C4-2B (cell line): Measurements from ENCODE around the gene RTP5.

Experiments used
- H3K27ac ChIP-seq: fragments of 450-650 bp; 2 replicates; pipeline ENCODE4 v1.5.1; 2017
- ZFX ChIP-seq: fragments of 450-650 bp; IDR thresholded peaks from 2 replicates; pipeline ENCODE4 v1.6.1; 2017
- TF ChIP-seq, protein P1 (sequence below): fragments of 450-650 bp; conservative IDR thresholded peaks from 2 replicates; pipeline ENCODE4 v1.5.1; 2017; ENCODE audit warnings: mild to moderate bottlenecking

Gene RTP5

DNA sequence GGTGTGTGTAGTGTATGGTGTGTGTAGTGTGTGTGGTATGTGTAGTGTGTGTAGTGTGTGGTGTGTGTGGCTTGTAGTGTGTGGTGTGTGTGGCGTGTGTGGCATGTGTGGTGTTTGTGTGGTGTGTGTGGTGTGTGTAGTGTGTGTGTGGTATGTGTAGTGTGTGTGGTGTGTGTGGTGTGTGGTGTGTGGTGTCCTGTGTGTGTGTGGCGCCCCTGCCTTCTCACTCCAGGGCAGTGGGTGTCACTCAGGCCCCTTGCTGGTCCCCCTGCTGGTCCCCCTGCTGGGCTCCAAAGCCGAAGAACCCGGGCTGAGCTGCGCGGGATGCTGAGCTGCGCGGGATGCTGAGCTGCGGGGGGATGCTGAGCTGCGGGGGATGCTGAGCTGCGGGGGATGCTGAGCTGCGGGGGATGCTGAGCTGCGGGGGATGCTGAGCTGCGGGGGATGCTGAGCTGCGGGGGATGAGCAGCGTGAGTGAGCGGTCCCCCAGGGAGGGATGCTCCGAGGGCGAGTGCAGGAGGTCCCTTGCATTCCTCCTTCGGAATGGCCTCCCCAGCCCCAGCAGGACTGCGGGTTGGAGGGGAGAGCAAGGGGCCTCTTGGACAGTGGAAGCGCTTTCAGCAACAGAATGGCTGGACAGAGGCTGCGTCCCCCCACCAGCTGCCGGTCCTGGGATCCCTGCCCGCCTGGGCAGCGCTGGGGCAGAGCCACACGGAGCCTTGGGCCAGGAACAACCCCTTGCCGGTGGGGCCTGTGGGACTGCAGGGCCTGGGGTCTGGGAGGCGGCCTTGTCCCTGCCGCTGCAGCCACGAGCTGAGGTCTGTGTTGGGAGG, 3.4 kb upstream of the RTP5 start:
- TF ChIP-seq ZFX: no peak
- TF ChIP-seq, protein P1, sequence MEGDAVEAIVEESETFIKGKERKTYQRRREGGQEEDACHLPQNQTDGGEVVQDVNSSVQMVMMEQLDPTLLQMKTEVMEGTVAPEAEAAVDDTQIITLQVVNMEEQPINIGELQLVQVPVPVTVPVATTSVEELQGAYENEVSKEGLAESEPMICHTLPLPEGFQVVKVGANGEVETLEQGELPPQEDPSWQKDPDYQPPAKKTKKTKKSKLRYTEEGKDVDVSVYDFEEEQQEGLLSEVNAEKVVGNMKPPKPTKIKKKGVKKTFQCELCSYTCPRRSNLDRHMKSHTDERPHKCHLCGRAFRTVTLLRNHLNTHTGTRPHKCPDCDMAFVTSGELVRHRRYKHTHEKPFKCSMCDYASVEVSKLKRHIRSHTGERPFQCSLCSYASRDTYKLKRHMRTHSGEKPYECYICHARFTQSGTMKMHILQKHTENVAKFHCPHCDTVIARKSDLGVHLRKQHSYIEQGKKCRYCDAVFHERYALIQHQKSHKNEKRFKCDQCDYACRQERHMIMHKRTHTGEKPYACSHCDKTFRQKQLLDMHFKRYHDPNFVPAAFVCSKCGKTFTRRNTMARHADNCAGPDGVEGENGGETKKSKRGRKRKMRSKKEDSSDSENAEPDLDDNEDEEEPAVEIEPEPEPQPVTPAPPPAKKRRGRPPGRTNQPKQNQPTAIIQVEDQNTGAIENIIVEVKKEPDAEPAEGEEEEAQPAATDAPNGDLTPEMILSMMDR: no peak
- H3K27ac ChIP-seq: no peak overlapping the region

DNA sequence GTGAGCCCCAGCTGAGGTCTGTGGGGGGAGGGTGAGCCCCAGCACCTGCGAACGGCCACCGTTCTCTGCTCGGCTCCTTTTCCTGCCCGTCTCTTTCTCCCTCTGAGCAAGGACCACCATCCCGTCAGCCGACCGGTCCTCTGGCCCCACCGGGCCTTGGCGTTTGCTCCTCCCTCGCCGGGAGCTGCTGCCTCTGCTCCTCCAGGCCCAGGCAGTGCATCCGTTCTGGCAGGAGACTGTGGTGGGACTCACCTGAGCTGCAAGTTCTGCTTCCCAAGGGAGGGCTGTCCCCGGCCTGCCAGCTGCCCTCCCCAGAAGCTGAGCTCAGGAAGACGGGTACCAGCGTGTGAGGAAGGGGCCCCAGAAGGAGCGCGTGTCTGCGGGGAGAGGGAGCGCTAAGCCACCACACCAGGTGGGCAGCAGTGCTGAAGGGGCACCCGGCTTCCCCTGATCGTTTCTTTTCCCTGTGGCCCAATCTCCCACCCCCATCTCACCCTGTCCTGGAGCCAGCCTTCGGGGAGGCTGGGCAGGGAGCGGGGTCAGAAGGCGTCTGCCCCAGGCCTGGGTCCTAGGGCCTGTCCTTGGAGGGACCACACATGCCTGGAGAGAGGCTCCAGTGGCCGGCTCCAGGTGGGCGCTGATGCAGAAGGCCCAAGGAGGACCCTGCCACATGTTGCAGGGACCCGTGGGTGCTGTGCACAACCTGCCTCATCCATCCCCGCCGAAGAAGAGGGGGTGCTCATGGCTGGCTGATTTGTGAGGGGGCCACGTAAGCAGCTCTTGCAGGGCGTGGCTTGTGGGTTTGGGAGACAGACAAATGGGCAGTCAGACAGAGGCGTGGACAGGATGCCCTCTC, 2.5 kb upstream of the RTP5 start:
- H3K27ac ChIP-seq: no peak overlapping the region
- TF ChIP-seq, protein P1: no peak
- no peak for TF ChIP-seq ZFX

DNA sequence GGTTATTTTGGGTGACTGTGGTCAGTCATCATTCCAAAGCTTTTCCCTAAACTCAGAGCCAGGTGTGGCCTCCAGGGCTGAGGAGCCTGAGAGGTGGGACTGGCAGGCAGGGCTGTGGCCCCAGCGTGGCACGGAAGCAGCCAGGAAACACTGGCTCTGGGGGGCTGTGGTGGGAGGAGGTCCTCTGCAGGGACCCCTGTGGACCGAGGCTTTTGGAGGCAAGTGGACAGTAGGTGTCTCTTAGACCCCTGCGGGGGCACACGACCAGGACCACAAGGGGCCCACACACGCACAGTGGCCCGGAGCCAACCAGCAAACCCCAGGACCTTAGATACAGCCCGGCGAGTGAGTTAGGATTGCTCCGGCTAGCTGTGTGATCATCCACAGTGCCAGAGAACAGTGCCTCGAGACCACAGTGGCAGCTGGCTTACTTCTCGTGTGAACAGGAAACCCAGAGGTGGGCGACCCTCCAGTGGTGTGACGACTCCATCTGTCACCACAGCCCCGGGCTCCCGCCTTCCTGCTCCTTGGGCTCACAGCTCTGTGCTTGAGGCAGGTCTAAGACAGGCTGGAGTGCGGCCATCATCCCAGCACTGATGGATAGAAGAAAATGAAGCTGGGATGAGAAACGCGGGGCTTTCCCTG, 1.6 kb upstream of the RTP5 start:
- no peak for TF ChIP-seq ZFX
- TF ChIP-seq, protein P1: no peak

DNA sequence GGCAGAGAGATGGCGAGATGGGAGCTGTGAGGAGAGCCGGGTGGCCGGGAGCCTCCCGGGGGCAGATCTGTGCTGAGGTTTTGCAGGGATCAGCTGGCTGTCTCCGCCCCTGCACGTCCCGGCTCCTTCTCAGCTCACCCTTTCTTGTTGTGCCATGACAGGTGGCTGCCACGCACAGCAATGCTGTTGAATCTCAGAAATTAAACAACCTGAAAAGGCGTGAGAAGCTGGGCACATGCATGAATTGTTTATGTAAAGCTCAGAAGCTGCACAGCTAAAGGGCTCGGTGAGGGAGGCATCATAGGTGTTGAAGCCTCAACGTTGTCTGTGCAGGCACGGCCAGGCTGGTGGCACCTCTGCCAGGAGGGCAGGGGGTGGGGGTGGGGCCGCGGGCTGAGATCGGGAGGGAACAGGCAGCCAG, 858 bp upstream of the RTP5 start:
- no peak overlapping the region for H3K27ac ChIP-seq
- TF ChIP-seq, protein P1: no peak
- no peak for TF ChIP-seq ZFX

More for the DNA sequence above, 1.6 kb upstream of the RTP5 start:
- no peak overlapping the region for H3K27ac ChIP-seq

- H3K27ac ChIP-seq: no peak overlapping the region
- TF ChIP-seq, protein P1: no peak
- TF ChIP-seq ZFX: no peak
These were observed 582 bp downstream of the RTP5 start for GRCh38 chr2:241870081-241870541.

DNA sequence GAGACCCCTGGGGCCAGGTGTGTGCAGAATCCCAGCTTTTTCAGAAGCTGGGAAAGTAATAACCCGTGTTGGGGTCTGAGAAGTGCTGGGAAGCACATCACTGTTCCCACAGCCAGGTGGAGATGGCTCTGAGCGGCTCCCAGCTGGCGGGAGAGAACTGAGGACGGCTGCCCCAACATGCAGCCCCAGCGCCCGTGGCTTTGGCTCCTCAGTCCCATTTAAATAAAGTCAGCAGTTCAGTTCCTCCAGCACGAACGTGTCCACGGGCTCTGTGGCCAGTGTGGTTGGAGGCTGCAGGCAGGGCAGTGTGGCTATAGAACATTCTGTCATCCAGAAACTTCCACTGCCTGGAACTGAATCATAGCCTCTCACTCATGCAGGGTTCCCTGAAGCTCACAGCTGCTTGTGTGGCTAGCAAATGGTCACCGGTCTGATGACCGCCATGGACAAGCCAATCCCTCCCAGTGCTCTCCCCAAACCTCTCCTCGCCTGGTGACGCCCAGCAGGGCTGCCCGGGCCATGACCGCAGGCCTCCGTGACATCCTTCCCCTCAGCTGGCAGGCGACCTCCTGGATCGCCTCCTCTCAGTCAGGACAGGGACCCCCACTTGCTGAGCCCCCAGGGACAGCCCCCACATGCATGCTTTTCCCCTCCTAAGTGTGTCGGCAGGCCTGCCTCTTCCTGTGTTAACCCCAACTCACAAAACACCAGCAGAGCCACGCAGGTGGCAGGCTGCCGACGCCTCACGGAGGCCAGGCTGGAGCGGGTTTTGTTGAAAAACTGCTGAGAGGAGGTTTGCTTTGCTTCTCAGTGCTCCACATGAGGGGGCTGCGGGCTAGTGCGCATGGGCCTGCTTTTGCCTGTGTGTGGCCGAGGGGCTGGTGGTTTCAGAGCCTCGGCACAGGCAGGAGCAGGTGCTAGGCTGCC, 1.3 kb downstream of the RTP5 start:
- no peak overlapping the region for H3K27ac ChIP-seq
- TF ChIP-seq, protein P1: no peak
- TF ChIP-seq ZFX: no peak
